ENCODE data around the gene PAX4.

DNA sequence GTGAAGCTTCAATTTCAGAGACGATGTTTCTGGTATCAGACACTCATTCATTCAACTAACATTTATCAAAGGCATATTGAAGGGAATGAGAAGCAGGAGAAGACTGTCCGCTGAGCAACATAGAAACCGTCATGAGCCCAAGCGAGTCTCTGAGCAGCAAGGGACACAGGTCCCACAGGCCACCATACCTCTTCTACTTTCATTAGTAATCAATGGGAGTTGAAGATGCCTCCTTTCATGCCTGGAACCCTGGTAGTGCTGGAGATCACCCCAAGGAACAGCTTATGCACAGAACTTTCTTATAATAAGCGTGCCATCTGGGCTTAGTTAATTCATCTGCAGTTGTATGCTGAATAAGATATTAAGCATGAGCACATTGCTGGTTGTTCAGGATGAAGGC is 1.2 kb downstream of the PAX4 start:
- no peak for TF ChIP-seq CTCF (IDR thresholded peaks at IDR 0.05 in 8 of 11, conservative IDR thresholded peaks at IDR 0.05 in 3 of 11)
- TF ChIP-seq POLR2A (IDR thresholded peaks at IDR 0.05), result no peak
- no peak for TF ChIP-seq POLR2AphosphoS5 (IDR thresholded peaks at IDR 0.05)
